SK-N-SH (cell line): Measurements from ENCODE around the gene CNTNAP1. TPM values are rescaled to one million over a fixed set of nuclear protein-coding genes. Genes with fewer than 3 reads are reported as not detected.

Experiments used
- CTCF ChIA-PET: fragments of 300-600, 350-600 bp; formaldehyde crosslinking; extraction: SDS; loops from one replicate; lab custom pipeline; 2021; lab: Yijun Ruan, JAX
- POLR2A ChIA-PET: fragments of 350-600 bp; sonication (Branson Sonifier 250); formaldehyde crosslinking; extraction: SDS; loops from one replicate; lab custom pipeline; 2020; ENCODE audit warnings: antibody characterized with exemption, inconsistent platforms; lab: Yijun Ruan, JAX
- DNase-seq: peaks from one replicate; pipeline ENCODE4 v3.0.0; 2012
- H2AFZ ChIP-seq: fragments of 200-600 bp; sonication (generic); 2 replicates; pipeline ENCODE4 v1.8.1; 2016; ENCODE audit warnings: antibody characterized with exemption, mild to moderate bottlenecking, low read depth
- H3F3A ChIP-seq: fragments of 200-600 bp; sonication (generic); replicated peaks from 2 replicates; pipeline ENCODE3; 2016; ENCODE audit warnings: antibody characterized with exemption, mild to moderate bottlenecking; ENCODE audit not compliant: insufficient read depth
- H3K27ac ChIP-seq, 2 experiments: fragments of 200-500 bp in 1 of 2; fragments of 200-600 bp in 1 of 2; sonication (Bioruptor generic) in 1 of 2; sonication (generic), shearing (Covaris generic) in 1 of 2; 2 replicates each; pipeline versions ENCODE4 v1.5.1 to v1.6.1; 2014 to 2016; ENCODE audit warnings: low read depth in 2 of 2, inconsistent platforms in 1 of 2, low read length in 1 of 2, mild to moderate bottlenecking in 1 of 2, mixed read lengths in 1 of 2
- H3K27me3 ChIP-seq: fragments of 200-600 bp; sonication (generic), shearing (Covaris generic); 2 replicates; pipeline ENCODE4 v1.6.1; 2016; ENCODE audit warnings: mixed run types; ENCODE audit not compliant: insufficient read depth
- H3K36me3 ChIP-seq, 2 experiments: fragments of 200-500 bp in 1 of 2; fragments of 200-600 bp in 1 of 2; sonication (Bioruptor generic) in 1 of 2; sonication (generic) in 1 of 2; replicated peaks in 1 of 2; 2 replicates each; pipeline versions ENCODE3 to v1.5.1; 2014 to 2016; ENCODE audit warnings: low read length in 1 of 2, mild to moderate bottlenecking in 1 of 2; ENCODE audit not compliant: insufficient read depth in 2 of 2, control insufficient read depth in 1 of 2
- H3K4me1 ChIP-seq, 2 experiments: fragments of 200-500 bp in 1 of 2; fragments of 200-600 bp in 1 of 2; sonication (Bioruptor generic) in 1 of 2; sonication (generic), shearing (Covaris generic) in 1 of 2; 2 replicates each; pipeline versions ENCODE4 v1.5.1 to v1.6.1; 2014 to 2016; ENCODE audit warnings: low read depth in 1 of 2, low read length in 1 of 2, mixed run types in 1 of 2; ENCODE audit not compliant: insufficient read depth in 2 of 2, control insufficient read depth in 1 of 2
- H3K4me2 ChIP-seq: fragments of 200-600 bp; sonication (generic), shearing (Covaris generic); 2 replicates; pipeline ENCODE4 v1.6.1; 2017; ENCODE audit warnings: mixed run types
- H3K4me3 ChIP-seq, 2 experiments: fragments of 200-500 bp in 1 of 2; fragments of 200-600 bp in 1 of 2; sonication (Bioruptor generic) in 1 of 2; sonication (generic), shearing (Covaris generic) in 1 of 2; 2 replicates each; pipeline versions ENCODE4 v1.5.1 to v1.8.1; 2014 to 2016; ENCODE audit warnings: low read depth in 2 of 2, inconsistent platforms in 1 of 2, low read length in 1 of 2, mild to moderate bottlenecking in 1 of 2, mixed read lengths in 1 of 2, moderate library complexity in 1 of 2
- H3K79me2 ChIP-seq: fragments of 200-600 bp; sonication (generic); 2 replicates; pipeline ENCODE4 v1.8.1; 2017; ENCODE audit warnings: mild to moderate bottlenecking; ENCODE audit not compliant: insufficient read depth
- H3K9ac ChIP-seq: fragments of 200-600 bp; sonication (generic); 2 replicates; pipeline ENCODE4 v1.6.1; 2017; ENCODE audit warnings: mixed run types
- H3K9me2 ChIP-seq: fragments of 200-600 bp; sonication (generic); 2 replicates; pipeline ENCODE4 v1.6.1; 2017; ENCODE audit warnings: mixed run types
- H3K9me3 ChIP-seq: fragments of 200-600 bp; sonication (generic); 2 replicates; pipeline ENCODE4 v1.6.1; 2017; ENCODE audit warnings: mixed run types, mild to moderate bottlenecking, moderate library complexity
- H4K20me1 ChIP-seq: fragments of 200-600 bp; sonication (generic); 2 replicates; pipeline ENCODE4 v1.6.1; 2017; ENCODE audit warnings: mild to moderate bottlenecking, mixed run types; ENCODE audit not compliant: insufficient read depth
- CTCF ChIP-seq: fragments of 200-600 bp; sonication (generic); IDR thresholded peaks from 2 replicates; pipeline ENCODE4 v1.6.1; 2017; ENCODE audit warnings: antibody characterized with exemption, mild to moderate bottlenecking, moderate library complexity
- EP300 ChIP-seq, 2 experiments: IDR thresholded peaks; 2 replicates each; pipeline versions ENCODE4 v1.4.0 to v1.6.1; 2012; ENCODE audit warnings: borderline replicate concordance in 1 of 2, low read depth in 1 of 2, low read length in 1 of 2
- GATA2 ChIP-seq: sonication (generic); formaldehyde crosslinking; IDR thresholded peaks from 2 replicates; pipeline ENCODE4 v1.5.0; 2020; ENCODE audit warnings: mild to moderate bottlenecking, missing genetic modification reagents
- MAX ChIP-seq: IDR thresholded peaks from 2 replicates; pipeline ENCODE4 v1.4.0; 2012; ENCODE audit warnings: low read depth
- MEF2A ChIP-seq: IDR thresholded peaks from 2 replicates; pipeline ENCODE4 v1.4.0; 2012; ENCODE audit warnings: low read depth, borderline replicate concordance
- NRF1 ChIP-seq: IDR thresholded peaks from 2 replicates; pipeline ENCODE4 v1.6.1; 2012; ENCODE audit warnings: low read depth, mild to moderate bottlenecking, low read length
- RCOR1 ChIP-seq: fragments of 150-350 bp; IDR thresholded peaks from 2 replicates; pipeline ENCODE4 v1.6.1; 2017; ENCODE audit warnings: antibody characterized with exemption, low read length
- RFX5 ChIP-seq: IDR thresholded peaks from 2 replicates; pipeline ENCODE4 v1.6.1; 2012; ENCODE audit warnings: mild to moderate bottlenecking, improper control_type of control experiment, low read length
- RXRA ChIP-seq: IDR thresholded peaks from 2 replicates; pipeline ENCODE4 v1.4.0; 2012; ENCODE audit warnings: low read depth, mild to moderate bottlenecking, borderline replicate concordance
- SIN3A ChIP-seq: IDR thresholded peaks from 2 replicates; pipeline ENCODE4 v1.6.1; 2012; ENCODE audit warnings: low read depth, mild to moderate bottlenecking, low read length, moderate library complexity, borderline replicate concordance
- TCF12 ChIP-seq: IDR thresholded peaks from 2 replicates; pipeline ENCODE4 v1.4.0; 2012
- USF1 ChIP-seq: IDR thresholded peaks from 2 replicates; pipeline ENCODE4 v1.4.0; 2012; ENCODE audit warnings: low read depth, borderline replicate concordance
- WGBS: methylation state at CpG from one replicate; pipeline ENCODE4 v1.1.6; 2017; ENCODE audit warnings: low lambda C conversion rate; 5-methylcytosine and 5-hydroxymethylcytosine counted together
- polyA plus RNA-seq, 3 experiments: library from polyadenylated mRNA; depleted of rRNA; stranded (reverse); fragments of >200 nt; gene quantifications; 2 replicates each; pipeline ENCODE4 v1.2.3, GENCODE V29; 2012

CNTNAP1 gene
- polyA plus RNA-seq, 1 of the 3 experiments (the other 2 are of a cell fraction), result 92.7 TPM

GRCh38 chr17:42632949-42633444 lies 49.3 kb upstream of the CNTNAP1 start (continued):
- TF ChIP-seq CTCF, result no peak
- TF ChIP-seq, all 33 proteins: peak for 0

- CTCF ChIA-PET, result interaction anchor here (0.6 to 1.3 kb wide), 2 partner anchors 39 to 61 kb away, joined by 3 to 4 read pairs; no protein-coding TSS in a partner anchor
- H3K4me3 ChIP-seq, result no peak overlapping the region
These were observed 42.7 kb upstream of the CNTNAP1 start for GRCh38 chr17:42639525-42640113.

More at GRCh38 chr17:42639525-42640113, 42.7 kb upstream of the CNTNAP1 start:
- Histone ChIP-seq H3K4me1 (no peaks in the 10 kb centered on the region; a peak in 1 of 4 replicates), H3K9ac (no peak overlapping the region), H4K20me1 (no peaks in the 10 kb centered on the region), H2AFZ (no peak overlapping the region), H3F3A (no peaks in the 10 kb centered on the region), H3K79me2 (no peaks in the 10 kb centered on the region), H3K27ac (no peak overlapping the region), H3K9me3 (no peaks in the 10 kb centered on the region), H3K9me2 (no peaks in the 10 kb centered on the region), H3K4me2 (no peak overlapping the region), H3K27me3 (no peaks in the 10 kb centered on the region), H3K36me3 (no peaks in the 10 kb centered on the region)
- no peak for DNase-seq
- POLR2A ChIA-PET, result no interaction called here
- WGBS, result 70% methylated on average over 6 of the region's 7 CpGs
- TF ChIP-seq CTCF, result no peak
- TF ChIP-seq USF1, result no peak
- TF ChIP-seq SIN3A, result no peak
- no peak for TF ChIP-seq RXRA
- TF ChIP-seq RCOR1, result no peak
- TF ChIP-seq NRF1, result no peak
- TF ChIP-seq MAX, result no peak
- no peak for TF ChIP-seq GATA2 (CRISPR knock-in tag)
- no peak for TF ChIP-seq EP300 (IDR thresholded peaks at IDR 0.05; ENCODE audit: borderline replicate concordance in 1 of 2, low read depth in 1 of 2, low read length in 1 of 2)
- TF ChIP-seq TCF12, result no peak
- TF ChIP-seq RFX5, result no peak
- no peak for TF ChIP-seq MEF2A
